ENCODE data around the gene TTYH1.

The TTYH1 gene

DNA sequence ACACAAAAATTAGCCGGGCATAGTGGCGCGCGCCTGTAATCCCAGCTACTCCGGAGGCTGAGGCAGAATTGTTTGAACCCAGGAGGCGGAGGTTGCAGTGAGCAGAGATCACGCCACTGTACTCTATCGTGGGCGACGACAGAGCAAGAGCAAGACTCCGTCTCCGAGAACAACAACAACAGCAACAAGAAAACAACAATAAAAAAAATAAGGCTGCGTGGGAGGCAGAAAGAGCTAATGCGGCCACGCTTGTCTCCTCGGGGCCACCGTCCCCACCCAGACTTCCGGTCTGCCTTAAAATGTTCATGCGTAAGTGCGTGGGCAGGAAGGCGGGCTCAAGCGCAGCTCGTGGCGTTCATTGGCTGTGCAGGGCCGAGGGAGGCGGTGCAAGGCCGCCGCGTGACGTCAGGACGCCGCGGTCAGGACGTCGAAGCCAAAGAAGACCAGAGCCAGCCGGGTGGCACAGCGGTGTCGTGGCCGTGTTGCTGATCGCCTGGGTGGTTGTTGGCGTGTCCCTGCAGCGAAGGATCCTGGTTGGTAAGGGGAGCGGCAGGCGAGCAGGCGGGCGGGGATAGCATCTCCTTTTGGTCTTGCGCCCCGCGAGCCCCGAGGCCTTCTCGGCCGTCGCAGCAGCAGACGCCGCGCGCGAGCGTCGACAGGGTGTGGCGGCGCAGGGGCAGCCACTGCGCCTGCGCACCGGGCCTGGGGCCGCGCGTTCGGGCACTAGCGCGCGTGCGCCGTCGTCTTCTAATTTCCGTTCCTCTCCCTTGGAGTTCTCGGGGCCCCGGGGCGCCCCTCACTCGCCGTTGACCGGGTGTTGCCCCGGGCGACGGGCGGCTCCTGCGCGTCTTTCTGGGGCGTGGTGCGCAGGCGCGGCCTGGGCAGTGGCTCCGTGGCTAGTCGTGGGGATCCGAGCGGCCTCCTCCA lies 33.8 kb downstream of the TTYH1 start, which contains the start of gene LENG8:
TSS of gene LENG8 (plus strand) at position 426 of the 927 bp plus-strand sequence. CDS start 2,146 bp downstream, outside the sequence.
- peak within 1 kb of the TSS; percentile 97 for H3K14ac ChIP-seq (ENCODE audit: low read length)
- H2AFZ ChIP-seq (ENCODE audit: low read length): peak within 1 kb of the TSS; percentile 88
- peak within 1 kb of the TSS; percentile 72 for H4K8ac ChIP-seq (ENCODE audit: low read depth, low read length)
- peak within 1 kb of the TSS; percentile 90 for H2BK5ac ChIP-seq (ENCODE audit: low read length)
- no peak within 1 kb of the TSS for H2BK15ac ChIP-seq (ENCODE audit: low read length)
- H3K27ac ChIP-seq (replicated peaks; ENCODE audit: low read length): peak within 1 kb of the TSS; percentile 85
- no peak within 1 kb of the TSS for H3K4ac ChIP-seq (ENCODE audit: low read length)
- peak; percentile 96 for DNase-seq (ENCODE audit: low spot score)
- H2BK120ac ChIP-seq (ENCODE audit: low read depth, low read length): no peak within 1 kb of the TSS
- no peaks in the 10 kb centered on the region for H3K9me3 ChIP-seq (replicated peaks in 1 of 2; ENCODE audit: control insufficient read depth in 2 of 2, insufficient read depth in 1 of 2, low read depth in 1 of 2, low read length in 2 of 2)
- H3K4me2 ChIP-seq (ENCODE audit: insufficient read depth, low read length, poor library complexity, severe bottlenecking): peak within 1 kb of the TSS; percentile 92
- peak within 1 kb of the TSS; percentile 100 for H3K23ac ChIP-seq (ENCODE audit: low read depth, low read length, poor library complexity)
- no peaks in the 10 kb centered on the region for H3K27me3 ChIP-seq (ENCODE audit: control insufficient read depth in 3 of 3, insufficient read depth in 3 of 3, low read depth in 1 of 3, low read length in 3 of 3)
- no peak within 1 kb of the TSS for H2BK12ac ChIP-seq (ENCODE audit: low read length)
- H2AK5ac ChIP-seq (ENCODE audit: low read depth, low read length): peak within 1 kb of the TSS; percentile 73
- peak within 1 kb of the TSS; percentile 97 for H3K9ac ChIP-seq (ENCODE audit: low read depth, low read length, poor library complexity)
- peak within 1 kb of the TSS; percentile 85 to 89 for H3K4me3 ChIP-seq (ENCODE audit: low read length in 2 of 2)
- no CpG with 5 or more reads among the region's 96 CpGs for WGBS, 2 donors (ENCODE audit: extremely low coverage in 2 of 2, insufficient read length in 2 of 2, insufficient replicate concordance in 1 of 2)
- H3K18ac ChIP-seq (ENCODE audit: low read length): peak within 1 kb of the TSS; percentile 97
- H3K36me3 ChIP-seq (replicated peaks in 1 of 2; ENCODE audit: control insufficient read depth in 2 of 2, insufficient read depth in 2 of 2, low read length in 2 of 2): peaks cover 34 to 67% of the 10 kb centered on the region in 2 donors
- H3K4me1 ChIP-seq (ENCODE audit: control insufficient read depth in 2 of 2, insufficient read depth in 1 of 2, low read depth in 1 of 2, low read length in 2 of 2): peaks cover 0 to 4% of the 10 kb centered on the region in 2 donors
- peaks cover 30% of the 10 kb centered on the region for H3K79me1 ChIP-seq (ENCODE audit: low read depth, low read length)
- peak within 1 kb of the TSS; percentile 68 for H4K91ac ChIP-seq (ENCODE audit: low read depth, low read length, poor library complexity)

DNA sequence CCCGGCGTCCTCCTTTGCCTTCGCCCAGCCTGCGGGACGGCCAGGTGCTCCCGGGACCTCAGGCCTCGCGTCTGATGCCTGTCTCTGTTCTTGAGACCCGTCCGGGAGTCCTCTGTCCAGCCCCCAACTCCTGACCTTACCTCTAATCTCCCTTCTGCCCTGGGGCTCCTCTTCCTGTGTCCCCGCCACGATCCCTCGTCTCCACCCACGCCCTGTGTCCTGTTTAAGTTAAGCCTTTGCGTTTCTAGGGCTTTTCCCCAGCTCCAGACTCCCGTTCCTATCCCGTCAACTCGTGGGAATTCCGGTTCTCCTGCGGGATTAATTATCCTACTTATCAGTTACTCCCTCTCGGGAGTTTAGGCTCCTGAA lies 34.4 kb downstream of the TTYH1 start:
- peaks cover 40 to 67% of the 10 kb centered on the region in 2 donors for H3K36me3 ChIP-seq (replicated peaks in 1 of 2; ENCODE audit: control insufficient read depth in 2 of 2, insufficient read depth in 2 of 2, low read length in 2 of 2)
- peak overlapping the region; percentile 42 for H3K27ac ChIP-seq (replicated peaks; ENCODE audit: low read length)
- H2AK5ac ChIP-seq (ENCODE audit: low read depth, low read length): peak overlapping the region; percentile 73
- no peak overlapping the region for H3K4ac ChIP-seq (ENCODE audit: low read length)
- H3K79me1 ChIP-seq (ENCODE audit: low read depth, low read length): peaks cover 35% of the 10 kb centered on the region
- peak overlapping the region; percentile 92 for H3K18ac ChIP-seq (ENCODE audit: low read length)
- peak overlapping the region; percentile 97 for H3K9ac ChIP-seq (ENCODE audit: low read depth, low read length, poor library complexity)
- peak overlapping the region; percentile 92 for H3K4me2 ChIP-seq (ENCODE audit: insufficient read depth, low read length, poor library complexity, severe bottlenecking)
- peak overlapping the region; percentile 100 for H3K23ac ChIP-seq (ENCODE audit: low read depth, low read length, poor library complexity)
- no peak overlapping the region for H2BK15ac ChIP-seq (ENCODE audit: low read length)
- H3K4me3 ChIP-seq (ENCODE audit: low read length in 2 of 2): peak overlapping the region; percentile 85 to 89
- H2BK12ac ChIP-seq (ENCODE audit: low read length): no peak overlapping the region
- no CpG with 5 or more reads among the region's 21 CpGs for WGBS, 2 donors (ENCODE audit: extremely low coverage in 2 of 2, insufficient read length in 2 of 2, insufficient replicate concordance in 1 of 2)
- peak overlapping the region; percentile 97 for H3K14ac ChIP-seq (ENCODE audit: low read length)
- no peak overlapping the region for H4K91ac ChIP-seq (ENCODE audit: low read depth, low read length, poor library complexity)
- H4K8ac ChIP-seq (ENCODE audit: low read depth, low read length): no peak overlapping the region
- DNase-seq (ENCODE audit: low spot score): no peak
- H2BK5ac ChIP-seq (ENCODE audit: low read length): peak overlapping the region; percentile 90
- H3K27me3 ChIP-seq (ENCODE audit: control insufficient read depth in 3 of 3, insufficient read depth in 3 of 3, low read depth in 1 of 3, low read length in 3 of 3): no peaks in the 10 kb centered on the region
- H2BK120ac ChIP-seq (ENCODE audit: low read depth, low read length): no peak overlapping the region
- H3K9me3 ChIP-seq (replicated peaks in 1 of 2; ENCODE audit: control insufficient read depth in 2 of 2, insufficient read depth in 1 of 2, low read depth in 1 of 2, low read length in 2 of 2): no peaks in the 10 kb centered on the region
- peak overlapping the region; percentile 88 for H2AFZ ChIP-seq (ENCODE audit: low read length)
- H3K4me1 ChIP-seq (ENCODE audit: control insufficient read depth in 2 of 2, insufficient read depth in 1 of 2, low read depth in 1 of 2, low read length in 2 of 2): peaks cover 0 to 4% of the 10 kb centered on the region in 2 donors

GRCh38 chr19:54451331-54451871 lies 36.1 kb downstream of the TTYH1 start:
- Histone ChIP-seq H4K91ac (ENCODE audit: low read depth, low read length, poor library complexity) (no peak overlapping the region), H2AFZ (ENCODE audit: low read length) (no peak overlapping the region), H3K9me3 (replicated peaks in 1 of 2; ENCODE audit: control insufficient read depth in 2 of 2, insufficient read depth in 1 of 2, low read depth in 1 of 2, low read length in 2 of 2) (no peaks in the 10 kb centered on the region), H3K27me3 (ENCODE audit: control insufficient read depth in 3 of 3, insufficient read depth in 3 of 3, low read depth in 1 of 3, low read length in 3 of 3) (no peaks in the 10 kb centered on the region), H3K27ac (replicated peaks; ENCODE audit: low read length) (no peak overlapping the region), H2BK5ac (ENCODE audit: low read length) (no peak overlapping the region), H2BK12ac (ENCODE audit: low read length) (no peak overlapping the region), H3K36me3 (replicated peaks in 1 of 2; ENCODE audit: control insufficient read depth in 2 of 2, insufficient read depth in 2 of 2, low read length in 2 of 2) (peaks cover 56 to 71% of the 10 kb centered on the region in 2 donors), H3K9ac (ENCODE audit: low read depth, low read length, poor library complexity) (peak overlapping the region; percentile 27), H3K14ac (ENCODE audit: low read length) (no peak overlapping the region), H2BK120ac (ENCODE audit: low read depth, low read length) (no peak overlapping the region), H3K18ac (ENCODE audit: low read length) (no peak overlapping the region), H3K4ac (ENCODE audit: low read length) (no peak overlapping the region), H3K4me1 (ENCODE audit: control insufficient read depth in 2 of 2, insufficient read depth in 1 of 2, low read depth in 1 of 2, low read length in 2 of 2) (peaks cover 0 to 4% of the 10 kb centered on the region in 2 donors), H2AK5ac (ENCODE audit: low read depth, low read length) (no peak overlapping the region), H4K8ac (ENCODE audit: low read depth, low read length) (no peak overlapping the region), H3K4me2 (ENCODE audit: insufficient read depth, low read length, poor library complexity, severe bottlenecking) (no peak overlapping the region), H3K79me1 (ENCODE audit: low read depth, low read length) (peaks cover 41% of the 10 kb centered on the region), H3K23ac (ENCODE audit: low read depth, low read length, poor library complexity) (no peak overlapping the region), H2BK15ac (ENCODE audit: low read length) (no peak overlapping the region), H3K4me3 (ENCODE audit: low read length in 2 of 2) (no peak overlapping the region)
- no peak for DNase-seq (ENCODE audit: low spot score)
- no CpG with 5 or more reads among the region's 9 CpGs for WGBS, 2 donors (ENCODE audit: extremely low coverage in 2 of 2, insufficient read length in 2 of 2, insufficient replicate concordance in 1 of 2)

DNA sequence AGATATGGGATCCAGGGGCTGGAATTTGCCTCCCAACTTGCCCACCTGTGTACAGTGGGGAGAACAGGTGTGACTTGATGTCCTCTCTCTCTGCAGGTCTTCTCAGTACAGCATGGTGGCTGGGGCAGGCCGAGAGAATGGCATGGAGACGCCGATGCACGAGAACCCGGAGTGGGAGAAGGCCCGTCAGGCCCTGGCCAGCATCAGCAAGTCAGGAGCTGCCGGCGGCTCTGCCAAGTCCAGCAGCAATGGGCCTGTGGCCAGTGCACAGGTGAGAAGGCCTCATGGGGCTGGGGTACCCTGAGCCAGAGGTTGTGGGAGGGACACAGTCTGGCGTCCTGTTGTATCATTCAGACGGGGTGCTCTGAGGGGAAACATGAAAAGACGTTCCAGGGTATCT lies 36.7 kb downstream of the TTYH1 start:
- Histone ChIP-seq H4K8ac (ENCODE audit: low read depth, low read length) (no peak overlapping the region), H3K4me2 (ENCODE audit: insufficient read depth, low read length, poor library complexity, severe bottlenecking) (no peak overlapping the region), H3K23ac (ENCODE audit: low read depth, low read length, poor library complexity) (peak overlapping the region; percentile 73), H3K9ac (ENCODE audit: low read depth, low read length, poor library complexity) (peak overlapping the region; percentile 3), H3K9me3 (replicated peaks in 1 of 2; ENCODE audit: control insufficient read depth in 2 of 2, insufficient read depth in 1 of 2, low read depth in 1 of 2, low read length in 2 of 2) (no peaks in the 10 kb centered on the region), H3K27ac (replicated peaks; ENCODE audit: low read length) (no peak overlapping the region), H3K27me3 (ENCODE audit: control insufficient read depth in 3 of 3, insufficient read depth in 3 of 3, low read depth in 1 of 3, low read length in 3 of 3) (no peaks in the 10 kb centered on the region), H3K4me1 (ENCODE audit: control insufficient read depth in 2 of 2, insufficient read depth in 1 of 2, low read depth in 1 of 2, low read length in 2 of 2) (peaks cover 0 to 4% of the 10 kb centered on the region in 2 donors), H2BK12ac (ENCODE audit: low read length) (no peak overlapping the region), H4K91ac (ENCODE audit: low read depth, low read length, poor library complexity) (no peak overlapping the region), H2BK120ac (ENCODE audit: low read depth, low read length) (no peak overlapping the region), H2BK5ac (ENCODE audit: low read length) (no peak overlapping the region), H3K36me3 (replicated peaks in 1 of 2; ENCODE audit: control insufficient read depth in 2 of 2, insufficient read depth in 2 of 2, low read length in 2 of 2) (peaks cover 62 to 71% of the 10 kb centered on the region in 2 donors), H3K79me1 (ENCODE audit: low read depth, low read length) (peaks cover 41% of the 10 kb centered on the region), H3K4me3 (ENCODE audit: low read length in 2 of 2) (peak overlapping the region in 1 of 2 donors; percentile 56), H2AK5ac (ENCODE audit: low read depth, low read length) (no peak overlapping the region), H3K14ac (ENCODE audit: low read length) (no peak overlapping the region), H3K4ac (ENCODE audit: low read length) (no peak overlapping the region), H3K18ac (ENCODE audit: low read length) (no peak overlapping the region), H2AFZ (ENCODE audit: low read length) (no peak overlapping the region), H2BK15ac (ENCODE audit: low read length) (no peak overlapping the region)
- no CpG with 5 or more reads among the region's 11 CpGs for WGBS, 2 donors (ENCODE audit: extremely low coverage in 2 of 2, insufficient read length in 2 of 2, insufficient replicate concordance in 1 of 2)
- DNase-seq (ENCODE audit: low spot score): no peak
